Thyroid gland (tissue), 4 donors: ENCODE measurements around the gene MRPL42.

Source experiments
- POLR2A ChIP-seq, 2 donors: fragments of 450-650 bp; IDR thresholded peaks; one replicate each; pipeline ENCODE4 v1.6.1; 2017; ENCODE audit warnings: antibody characterized with exemption in 2 of 2, mild to moderate bottlenecking in 2 of 2, moderate library complexity in 1 of 2
- TF ChIP-seq, protein P1 (sequence below), 6 experiments: fragments of 200-600 bp in 3 of 6; fragments of 450-650 bp in 3 of 6; sonication (generic) in 3 of 6; IDR thresholded peaks; one replicate each; pipeline ENCODE4 v1.5.1; 2016 to 2019; ENCODE audit warnings: antibody characterized with exemption in 6 of 6, mild to moderate bottlenecking in 2 of 6, inconsistent platforms in 1 of 6, moderate library complexity in 1 of 6

DNA sequence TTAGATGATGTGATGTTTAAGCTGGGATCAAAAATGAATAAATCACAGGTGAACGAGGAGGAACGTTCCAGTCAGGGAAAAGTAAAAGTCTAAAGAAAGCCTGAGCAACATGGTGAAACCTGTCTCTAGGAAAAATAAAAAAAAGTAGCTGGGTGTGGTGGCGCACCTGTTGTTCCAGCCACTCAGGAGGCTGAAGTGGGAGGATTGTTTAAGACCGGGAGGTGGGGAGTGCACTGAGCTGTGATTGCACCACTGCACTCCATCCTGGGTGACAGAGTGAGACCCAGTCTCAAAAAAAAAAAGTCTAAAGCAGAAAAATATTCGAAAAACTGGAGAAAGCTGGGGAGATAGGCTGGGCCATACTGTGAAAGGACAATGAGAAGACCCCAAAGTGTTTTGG, 66.0 kb downstream of the MRPL42 start:
- TF ChIP-seq, protein P1, sequence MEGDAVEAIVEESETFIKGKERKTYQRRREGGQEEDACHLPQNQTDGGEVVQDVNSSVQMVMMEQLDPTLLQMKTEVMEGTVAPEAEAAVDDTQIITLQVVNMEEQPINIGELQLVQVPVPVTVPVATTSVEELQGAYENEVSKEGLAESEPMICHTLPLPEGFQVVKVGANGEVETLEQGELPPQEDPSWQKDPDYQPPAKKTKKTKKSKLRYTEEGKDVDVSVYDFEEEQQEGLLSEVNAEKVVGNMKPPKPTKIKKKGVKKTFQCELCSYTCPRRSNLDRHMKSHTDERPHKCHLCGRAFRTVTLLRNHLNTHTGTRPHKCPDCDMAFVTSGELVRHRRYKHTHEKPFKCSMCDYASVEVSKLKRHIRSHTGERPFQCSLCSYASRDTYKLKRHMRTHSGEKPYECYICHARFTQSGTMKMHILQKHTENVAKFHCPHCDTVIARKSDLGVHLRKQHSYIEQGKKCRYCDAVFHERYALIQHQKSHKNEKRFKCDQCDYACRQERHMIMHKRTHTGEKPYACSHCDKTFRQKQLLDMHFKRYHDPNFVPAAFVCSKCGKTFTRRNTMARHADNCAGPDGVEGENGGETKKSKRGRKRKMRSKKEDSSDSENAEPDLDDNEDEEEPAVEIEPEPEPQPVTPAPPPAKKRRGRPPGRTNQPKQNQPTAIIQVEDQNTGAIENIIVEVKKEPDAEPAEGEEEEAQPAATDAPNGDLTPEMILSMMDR (IDR thresholded peaks at IDR 0.05) = no peak
- TF ChIP-seq POLR2A (IDR thresholded peaks at IDR 0.05) = no peak
